Upper lobe of left lung (tissue), 6 donors: ENCODE measurements around the gene NME4. TPM values are rescaled to one million over a fixed set of nuclear protein-coding genes. Genes with fewer than 3 reads are reported as not detected.

ENCODE experiments used
- ATAC-seq, 2 donors: fragments of 200-7000 bp; cut with Tn5 transposase; one replicate each; pipeline ENCODE4 v1.9.1; 2022; ENCODE audit warnings: mild to moderate bottlenecking in 2 of 2, moderate library complexity in 2 of 2; ENCODE audit not compliant: low FRiP score in 2 of 2
- DNase-seq, 2 donors: peaks; one replicate each; pipeline ENCODE4 v3.0.0-alpha.2; 2019 to 2020
- H3K27ac ChIP-seq, 4 donors: fragments of 200-600 bp; sonication (generic); one replicate each; pipeline ENCODE4 v1.5.1; 2016 to 2019
- H3K27me3 ChIP-seq, 4 donors: fragments of 200-600 bp; sonication (generic); one replicate each; pipeline ENCODE4 v1.5.1; 2017 to 2019
- H3K36me3 ChIP-seq, 4 donors: fragments of 200-600 bp; sonication (generic); one replicate each; pipeline ENCODE4 v1.5.1; 2016 to 2019
- H3K4me1 ChIP-seq, 4 donors: fragments of 200-600 bp; sonication (generic); one replicate each; pipeline ENCODE4 v1.5.1; 2018 to 2019
- H3K4me3 ChIP-seq, 4 donors: fragments of 200-600 bp; sonication (generic); one replicate each; pipeline ENCODE4 v1.5.1; 2017 to 2019; ENCODE audit warnings: mild to moderate bottlenecking in 2 of 4, moderate library complexity in 1 of 4
- H3K9me3 ChIP-seq, 4 donors: fragments of 200-600 bp; sonication (generic); one replicate each; pipeline ENCODE4 v1.5.1; 2018 to 2019
- EP300 ChIP-seq, 4 donors: sonication (generic); formaldehyde crosslinking; IDR thresholded peaks; one replicate each; pipeline ENCODE4 v1.5.1; 2017; ENCODE audit warnings: antibody characterized with exemption in 4 of 4, control low read depth in 2 of 4
- POLR2A ChIP-seq, 4 donors: fragments of 450-650 bp; IDR thresholded peaks; one replicate each; pipeline ENCODE4 v1.5.1; 2016 to 2017; ENCODE audit warnings: antibody characterized with exemption in 4 of 4, mild to moderate bottlenecking in 2 of 4
- POLR2AphosphoS5 ChIP-seq, 2 donors: sonication (generic); formaldehyde crosslinking; IDR thresholded peaks; one replicate each; pipeline ENCODE4 v1.5.1; 2017; ENCODE audit warnings: antibody characterized with exemption in 2 of 2
- WGBS, 2 donors: methylation state at CpG; one replicate each; pipeline ENCODE4 v1.1.5; 2017 to 2018; 5-methylcytosine and 5-hydroxymethylcytosine counted together
- total RNA-seq, 6 donors: library from RNA; depleted of rRNA in 4 of 6; stranded (reverse); fragments of >200 nt in 4 of 6; gene quantifications; one replicate each; pipeline versions ENCODE4 v1.1.0 to v1.2.1, GENCODE V29; 2016 to 2021
- TF ChIP-seq, protein P1 (sequence below), 6 experiments: fragments of 450-650 bp in 4 of 6; fragments of 200-600 bp in 2 of 6; sonication (generic) in 2 of 6; IDR thresholded peaks; one replicate each; pipeline ENCODE4 v1.5.1; 2016 to 2019; ENCODE audit warnings: antibody characterized with exemption in 6 of 6
- donor health status: DM: no; HTN: no; CAD: no; lungs with moderate emphysema.
- donor health status: DM: no; HTN: yes; CAD: no; lungs with severe emphysema.

NME4 gene
- total RNA-seq, 6 donors from 2014 or later, result 22.1 to 57.6 (median 41.8) TPM

GRCh38 chr16:379961-380761, 16.8 kb upstream of the NME4 start:
- H3K9me3 ChIP-seq, result no peaks in the 10 kb centered on the region
- peaks cover 28 to 48% (median 43%) of the 10 kb centered on the region in 4 donors for H3K4me1 ChIP-seq
- no peak for ATAC-seq
- H3K27ac ChIP-seq, result peak overlapping the region; percentile 35 to 95 (median 85)
- DNase-seq, result peak in 1 of 2 donors; percentile 45
- peak overlapping the region in 3 of 4 donors; percentile 98 to 100 (median 98) for H3K4me3 ChIP-seq
- WGBS, 2 donors, result 73 to 95% methylated on average over 23 of the region's 27 CpGs
- no peaks in the 10 kb centered on the region for H3K27me3 ChIP-seq
- no peak for TF ChIP-seq POLR2A (IDR thresholded peaks at IDR 0.05)
- TF ChIP-seq EP300 (IDR thresholded peaks at IDR 0.05), result no peak
- TF ChIP-seq POLR2AphosphoS5 (IDR thresholded peaks at IDR 0.05), result no peak
- TF ChIP-seq, protein P1, sequence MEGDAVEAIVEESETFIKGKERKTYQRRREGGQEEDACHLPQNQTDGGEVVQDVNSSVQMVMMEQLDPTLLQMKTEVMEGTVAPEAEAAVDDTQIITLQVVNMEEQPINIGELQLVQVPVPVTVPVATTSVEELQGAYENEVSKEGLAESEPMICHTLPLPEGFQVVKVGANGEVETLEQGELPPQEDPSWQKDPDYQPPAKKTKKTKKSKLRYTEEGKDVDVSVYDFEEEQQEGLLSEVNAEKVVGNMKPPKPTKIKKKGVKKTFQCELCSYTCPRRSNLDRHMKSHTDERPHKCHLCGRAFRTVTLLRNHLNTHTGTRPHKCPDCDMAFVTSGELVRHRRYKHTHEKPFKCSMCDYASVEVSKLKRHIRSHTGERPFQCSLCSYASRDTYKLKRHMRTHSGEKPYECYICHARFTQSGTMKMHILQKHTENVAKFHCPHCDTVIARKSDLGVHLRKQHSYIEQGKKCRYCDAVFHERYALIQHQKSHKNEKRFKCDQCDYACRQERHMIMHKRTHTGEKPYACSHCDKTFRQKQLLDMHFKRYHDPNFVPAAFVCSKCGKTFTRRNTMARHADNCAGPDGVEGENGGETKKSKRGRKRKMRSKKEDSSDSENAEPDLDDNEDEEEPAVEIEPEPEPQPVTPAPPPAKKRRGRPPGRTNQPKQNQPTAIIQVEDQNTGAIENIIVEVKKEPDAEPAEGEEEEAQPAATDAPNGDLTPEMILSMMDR (IDR thresholded peaks at IDR 0.05), result no peak
- peaks cover 0 to 27% (median 23%) of the 10 kb centered on the region in 4 donors for H3K36me3 ChIP-seq

DNA sequence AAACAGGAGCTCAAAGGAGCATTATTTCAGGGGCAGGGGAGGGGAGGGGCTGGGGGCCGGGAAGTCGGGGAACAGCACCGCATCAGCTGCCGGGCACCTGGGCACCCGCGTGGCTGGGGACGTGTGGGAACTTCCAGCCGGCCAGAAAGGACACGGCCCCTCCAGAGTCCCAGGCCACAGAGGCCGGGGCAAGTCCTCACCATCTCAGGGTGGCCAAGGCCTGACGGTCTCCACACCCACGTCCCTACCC, 16.3 kb upstream of the NME4 start:
- ATAC-seq, result peak in 1 of 2 donors; percentile 30

GRCh38 chr16:381012-381788, 15.8 kb upstream of the NME4 start:
- peak in 1 of 2 donors; percentile 90 for DNase-seq
- no peaks in the 10 kb centered on the region for H3K27me3 ChIP-seq
- peak overlapping the region; percentile 82 to 95 (median 85) for H3K27ac ChIP-seq
- peak overlapping the region; percentile 92 to 100 (median 98) for H3K4me3 ChIP-seq
- peaks cover 0 to 17% (median 15%) of the 10 kb centered on the region in 4 donors for H3K36me3 ChIP-seq
- peak; percentile 1 to 56 for ATAC-seq
- peaks cover 28 to 48% (median 43%) of the 10 kb centered on the region in 4 donors for H3K4me1 ChIP-seq
- TF ChIP-seq EP300 (IDR thresholded peaks at IDR 0.05) (no peak), POLR2AphosphoS5 (IDR thresholded peaks at IDR 0.05) (no peak), POLR2A (IDR thresholded peaks at IDR 0.05) (no peak)
- TF ChIP-seq, protein P1 (IDR thresholded peaks at IDR 0.05), result peak in 2 of 6 experiments; percentile 6 to 7
- WGBS, 2 donors, result 0 to 6% methylated on average over 4 to 25 of the region's 73 CpGs
- H3K9me3 ChIP-seq, result no peaks in the 10 kb centered on the region

More for the DNA sequence above, 16.3 kb upstream of the NME4 start:
- H3K4me3 ChIP-seq, result peak overlapping the region; percentile 92 to 100 (median 98)
- 0% methylated on average over 2 to 7 of the region's 12 CpGs for WGBS, 2 donors
- no peaks in the 10 kb centered on the region for H3K9me3 ChIP-seq
- H3K27me3 ChIP-seq, result no peaks in the 10 kb centered on the region
- TF ChIP-seq POLR2A (IDR thresholded peaks at IDR 0.05) (no peak), EP300 (IDR thresholded peaks at IDR 0.05) (no peak), POLR2AphosphoS5 (IDR thresholded peaks at IDR 0.05) (no peak)
- TF ChIP-seq, protein P1 (IDR thresholded peaks at IDR 0.05), result no peak
- H3K4me1 ChIP-seq, result peaks cover 28 to 48% (median 43%) of the 10 kb centered on the region in 4 donors
- peak overlapping the region; percentile 82 to 95 (median 85) for H3K27ac ChIP-seq
- DNase-seq, result peak in 1 of 2 donors; percentile 65
- H3K36me3 ChIP-seq, result peaks cover 0 to 22% (median 20%) of the 10 kb centered on the region in 4 donors

DNA sequence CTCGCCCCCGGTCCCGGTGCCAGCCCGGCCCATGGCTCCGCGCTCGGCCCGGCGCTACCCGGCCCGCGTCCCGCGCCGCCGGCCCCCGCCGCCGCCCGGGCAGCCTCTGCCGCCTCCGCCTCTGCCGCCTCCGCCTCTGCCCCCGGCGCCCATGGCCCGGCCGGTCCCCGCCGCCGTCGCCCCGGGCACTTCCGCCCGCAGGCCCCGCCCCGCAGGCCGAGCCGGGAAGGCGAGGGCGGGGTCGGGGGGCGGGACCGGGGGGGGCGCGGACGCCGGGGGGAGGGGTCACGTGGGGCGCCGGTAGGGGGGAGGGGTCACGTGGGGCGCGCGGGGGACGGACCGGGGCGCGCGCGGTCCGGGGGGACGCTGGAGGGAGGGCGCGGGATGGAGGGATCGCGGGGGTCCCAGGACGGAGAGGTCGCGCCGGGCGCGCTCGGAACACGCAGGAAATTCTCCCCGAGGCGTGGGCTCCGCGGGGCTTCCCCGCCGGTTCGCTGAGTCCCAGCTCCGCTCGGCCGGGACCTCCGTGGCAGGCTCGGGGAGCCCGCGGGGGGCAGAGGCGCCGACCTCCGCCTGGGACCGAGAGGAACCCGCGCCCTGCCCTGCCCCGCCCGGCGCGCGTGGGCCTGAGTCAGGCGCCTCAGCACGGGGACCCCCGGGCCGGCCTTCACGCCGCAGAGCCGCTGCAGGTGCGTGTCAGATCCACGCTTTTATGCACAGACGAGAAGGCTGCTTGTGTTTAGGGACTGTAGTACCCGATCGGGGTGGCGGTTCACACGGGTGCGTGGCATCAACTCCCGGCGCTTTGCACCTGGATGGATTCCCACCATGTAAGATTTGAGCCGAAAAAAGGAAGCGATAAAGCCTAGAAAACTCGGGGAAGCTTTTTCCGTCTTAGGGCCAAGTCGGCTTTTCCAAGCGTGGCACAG, 14.9 kb upstream of the NME4 start, which contains the start of gene PGAP6:
Gene PGAP6, minus strand, starts transcription at position 190 of the 929 bp plus-strand sequence. Its CDS starts 157 bp downstream, at position 33.
- H3K36me3 ChIP-seq, result peaks cover 0 to 9% (median 6%) of the 10 kb centered on the region in 4 donors
- TF ChIP-seq POLR2AphosphoS5 (IDR thresholded peaks at IDR 0.05) (peak in 1 of 2 donors; percentile 41), POLR2A (IDR thresholded peaks at IDR 0.05) (peak in 3 of 4 donors; percentile 10 to 71 (median 25))
- TF ChIP-seq, protein P1 (IDR thresholded peaks at IDR 0.05), result no peak
- peak; percentile 76 to 94 for DNase-seq
- H3K27ac ChIP-seq, result peak within 1 kb of the TSS; percentile 82 to 95 (median 86)
- WGBS, 2 donors, result 0% methylated on average over 6 to 36 of the region's 123 CpGs
- H3K4me3 ChIP-seq, result peak within 1 kb of the TSS; percentile 92 to 100 (median 98)
- no peaks in the 10 kb centered on the region for H3K27me3 ChIP-seq
- H3K4me1 ChIP-seq, result peaks cover 28 to 48% (median 43%) of the 10 kb centered on the region in 4 donors
- H3K9me3 ChIP-seq, result no peaks in the 10 kb centered on the region
- peak; percentile 70 to 85 for ATAC-seq
